ENCODE measurements around the gene OR51E1. TPM values are rescaled to one million over a fixed set of nuclear protein-coding genes. Genes with fewer than 3 reads are reported as not detected.

Gene OR51E1
- total and polyA plus RNA-seq, 12 donors = 0.11 to 0.27 TPM; not detected in 10

DNA sequence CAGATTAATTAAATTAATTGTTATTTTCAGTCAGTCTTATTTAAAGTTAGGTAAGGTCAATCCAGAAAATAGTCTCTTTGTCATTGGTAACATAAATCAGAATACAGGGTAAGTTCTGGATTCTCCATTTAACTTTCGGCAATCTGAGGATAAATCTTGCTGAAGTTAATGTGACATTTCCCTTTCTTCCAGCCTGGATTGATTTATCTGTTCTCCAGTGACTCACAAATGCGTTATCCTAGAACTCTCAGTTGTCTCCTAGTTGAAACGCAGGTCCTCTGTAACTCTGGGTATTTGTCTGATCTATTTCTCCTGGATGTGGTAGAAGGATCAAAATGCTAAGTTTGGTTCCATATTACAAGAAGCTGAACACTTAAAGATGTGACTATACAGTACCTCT is 21.0 kb downstream of the OR51E1 start:
- 15 to 23% (median 21%) methylated on average over 3 of the region's 3 CpGs for WGBS, 4 donors
- Histone ChIP-seq H3K27me3 (peaks cover 2% of the 10 kb centered on the region), H3K4me3 (no peak overlapping the region), H3K36me3 (replicated peaks in 1 of 2) (no peaks in the 10 kb centered on the region), H3K9me3 (replicated peaks in 1 of 3) (no peaks in the 10 kb centered on the region), H3K4me1 (replicated peaks in 1 of 2) (no peaks in the 10 kb centered on the region), H3K27ac (no peak overlapping the region)
- TF ChIP-seq POLR2A (IDR thresholded peaks at IDR 0.05) = no peak
- no peak for TF ChIP-seq CTCF (IDR thresholded peaks at IDR 0.05)
- DNase-seq = no peak
- intact Hi-C loops (cut with DNase I) = no loop called here

DNA sequence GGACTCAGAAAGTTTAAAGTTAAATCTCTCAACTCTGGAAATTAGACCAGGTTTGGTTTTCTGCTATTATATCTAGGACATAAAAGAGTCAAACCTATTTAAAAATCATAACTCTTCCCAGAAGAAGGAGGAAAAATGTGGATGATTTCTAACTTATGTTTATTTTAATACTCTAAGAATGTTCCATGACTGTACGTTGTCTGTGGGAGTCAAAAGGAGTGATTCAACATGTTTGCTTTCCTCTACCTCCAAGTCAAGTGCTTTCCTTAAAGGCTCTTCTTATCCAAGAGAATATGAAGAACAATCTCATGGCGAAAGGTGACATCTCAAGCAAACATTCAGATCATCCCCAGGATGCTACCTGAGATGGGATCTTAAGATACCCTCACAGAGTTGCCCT is 21.6 kb downstream of the OR51E1 start:
- intact Hi-C loops (cut with DNase I) = no loop called here
- no peaks in the 10 kb centered on the region for H3K9me3 ChIP-seq (replicated peaks in 1 of 3)
- DNase-seq = no peak
- 64 to 70% (median 67%) methylated on average over 2 of the region's 2 CpGs for WGBS, 4 donors
- no peak overlapping the region for H3K4me3 ChIP-seq
- H3K27me3 ChIP-seq = peaks cover 2% of the 10 kb centered on the region
- TF ChIP-seq POLR2A (IDR thresholded peaks at IDR 0.05) = no peak
- TF ChIP-seq CTCF (IDR thresholded peaks at IDR 0.05) = no peak
- H3K36me3 ChIP-seq (replicated peaks in 1 of 2) = no peaks in the 10 kb centered on the region
- no peak overlapping the region for H3K27ac ChIP-seq
- H3K4me1 ChIP-seq (replicated peaks in 1 of 2) = no peaks in the 10 kb centered on the region

DNA sequence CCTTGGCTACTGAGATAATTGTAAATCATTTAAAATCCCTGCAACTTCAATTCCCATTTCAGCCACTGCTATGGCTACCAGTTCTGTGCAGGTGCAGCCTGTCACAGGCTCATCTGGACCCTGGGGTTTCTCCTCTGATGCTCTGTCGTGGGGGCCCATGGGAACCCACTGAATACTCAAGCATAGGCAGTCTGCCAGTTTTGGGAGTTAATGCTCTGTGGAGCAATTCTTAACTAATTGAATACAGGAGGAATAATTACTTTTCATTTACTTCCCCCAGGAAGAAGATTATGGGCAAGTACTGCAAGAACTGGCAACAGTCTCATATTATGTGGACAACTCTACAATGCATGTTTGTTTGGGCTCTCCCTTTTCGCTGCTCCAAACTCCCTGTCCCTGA is 28.0 kb downstream of the OR51E1 start:
- Histone ChIP-seq H3K36me3 (replicated peaks in 1 of 2) (no peaks in the 10 kb centered on the region), H3K4me1 (replicated peaks in 1 of 2) (no peaks in the 10 kb centered on the region), H3K27ac (no peak overlapping the region), H3K4me3 (no peak overlapping the region), H3K9me3 (replicated peaks in 1 of 3) (no peaks in the 10 kb centered on the region), H3K27me3 (no peaks in the 10 kb centered on the region)
- no peak for DNase-seq
- WGBS, 4 donors = 63 to 75% (median 71%) methylated on average over 2 of the region's 2 CpGs
- TF ChIP-seq CTCF (IDR thresholded peaks at IDR 0.05) (no peak), POLR2A (IDR thresholded peaks at IDR 0.05) (no peak)
- intact Hi-C loops (cut with DNase I) = no loop called here

GRCh38 chr11:4672470-4672869 is 28.7 kb downstream of the OR51E1 start:
- H3K4me3 ChIP-seq = no peak overlapping the region
- H3K4me1 ChIP-seq (replicated peaks in 1 of 2) = no peaks in the 10 kb centered on the region
- no peaks in the 10 kb centered on the region for H3K27me3 ChIP-seq
- no peaks in the 10 kb centered on the region for H3K9me3 ChIP-seq (replicated peaks in 1 of 3)
- intact Hi-C loops (cut with DNase I) = no loop called here
- H3K36me3 ChIP-seq (replicated peaks in 1 of 2) = no peaks in the 10 kb centered on the region
- no peak for DNase-seq
- 48 to 58% (median 54%) methylated on average over 3 of the region's 3 CpGs for WGBS, 4 donors
- TF ChIP-seq CTCF (IDR thresholded peaks at IDR 0.05) = no peak
- TF ChIP-seq POLR2A (IDR thresholded peaks at IDR 0.05) = no peak
- H3K27ac ChIP-seq = no peak overlapping the region
